Fibroblast of skin of scalp (primary cell): ENCODE measurements around the gene ABCC4.
A peak's percentile ranks its signal among the peaks of the same experiment; 100 is the strongest.
"Not testable (repeated sequence)": the region's sequence is repeated elsewhere in the genome, so short reads cannot be mapped to it uniquely, and the experiment has no call there.

Experiments used
- DNase-seq: peaks from one replicate; pipeline ENCODE4 v3.0.0-alpha.2; 2013

ABCC4 gene

GRCh38 chr13:95298971-95299621 is 2.2 kb downstream of the ABCC4 start:
- DNase-seq, result peak; percentile 32

DNA sequence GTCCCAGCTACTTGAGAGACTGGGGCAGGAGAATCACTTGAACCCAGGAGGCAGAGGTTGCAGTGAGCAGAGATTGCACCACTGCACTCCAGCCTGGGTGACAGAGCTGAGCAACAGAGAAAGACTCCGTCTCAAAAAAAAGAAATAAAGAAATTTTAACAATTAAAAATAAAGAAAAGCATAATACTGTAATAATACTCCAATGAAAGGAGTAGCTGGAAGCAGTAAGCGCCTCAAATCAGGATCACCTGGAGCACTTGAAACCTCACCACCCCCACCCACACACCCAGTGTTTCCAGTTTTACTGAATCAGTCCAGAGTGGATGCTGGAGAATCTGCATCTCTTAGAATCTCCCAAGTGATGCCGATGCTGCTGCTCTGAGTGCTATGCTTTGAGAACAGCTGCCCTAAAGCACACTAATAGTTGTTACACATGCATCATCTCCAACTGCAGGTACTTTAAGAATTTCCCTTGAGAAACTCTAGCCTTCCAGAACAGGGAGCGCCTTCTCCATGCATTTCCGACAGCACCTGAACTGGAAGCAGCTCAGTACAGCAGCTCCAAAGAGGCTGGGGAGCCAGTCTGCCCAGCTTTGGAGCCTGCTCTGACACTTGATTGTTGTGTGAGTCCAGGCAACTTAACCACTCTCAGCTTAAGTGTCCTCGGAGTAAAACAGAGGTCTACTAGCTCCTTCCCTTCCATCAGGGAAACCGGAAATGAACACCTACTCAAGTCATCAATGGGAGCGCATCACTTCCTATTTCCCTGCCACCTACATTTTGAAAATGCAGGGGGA is 2.9 kb downstream of the ABCC4 start:
- DNase-seq, result no peak

- no peak for DNase-seq
Measured at GRCh38 chr13:95296326-95296925, 4.8 kb downstream of the ABCC4 start.

GRCh38 chr13:95295026-95295425 is 6.2 kb downstream of the ABCC4 start:
- peak; percentile 28 for DNase-seq

DNA sequence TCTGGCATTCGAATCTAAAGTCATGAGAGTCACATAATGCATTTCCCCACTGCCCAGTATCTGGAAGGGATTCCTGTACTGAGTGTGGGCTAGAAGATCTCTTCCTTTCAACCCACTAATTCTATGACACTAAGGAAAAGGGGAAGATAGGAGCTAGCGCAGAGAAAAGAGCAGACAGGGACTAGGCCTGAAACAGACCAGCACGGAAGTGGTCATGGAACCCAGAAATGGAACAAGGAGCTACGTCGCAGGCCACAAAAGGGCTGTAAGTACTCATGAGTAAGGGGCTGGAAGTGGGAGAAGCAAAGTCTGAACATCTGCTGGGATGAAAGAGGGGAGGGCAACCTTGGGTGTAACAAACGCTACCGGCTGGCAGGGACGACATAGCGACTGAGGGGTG is 8.6 kb downstream of the ABCC4 start:
- DNase-seq, result no peak

DNA sequence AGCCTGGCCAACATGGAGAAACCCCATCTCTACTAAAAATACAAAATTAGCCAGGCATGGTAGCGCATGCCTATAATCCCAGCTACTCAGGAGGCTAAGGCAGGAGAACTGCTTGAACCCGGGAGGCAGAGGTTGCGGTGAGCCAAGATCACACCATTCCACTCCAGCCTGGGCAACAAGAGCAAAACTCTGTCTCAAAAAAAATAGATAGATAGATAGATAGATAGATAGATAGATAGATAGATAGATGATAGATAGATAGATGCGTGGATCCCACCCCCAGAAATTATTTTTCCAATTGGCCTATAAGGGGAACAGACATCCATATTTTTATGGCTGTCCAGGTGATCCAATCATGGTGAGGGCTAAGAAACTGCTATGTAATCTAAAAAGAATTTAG is 11.3 kb downstream of the ABCC4 start:
- DNase-seq, result not testable (repeated sequence)

- DNase-seq, result no peak
Measured at GRCh38 chr13:95289020-95289444, 12.2 kb downstream of the ABCC4 start.

- DNase-seq, result no peak
Measured at GRCh38 chr13:95284436-95284835, 16.8 kb downstream of the ABCC4 start.

DNA sequence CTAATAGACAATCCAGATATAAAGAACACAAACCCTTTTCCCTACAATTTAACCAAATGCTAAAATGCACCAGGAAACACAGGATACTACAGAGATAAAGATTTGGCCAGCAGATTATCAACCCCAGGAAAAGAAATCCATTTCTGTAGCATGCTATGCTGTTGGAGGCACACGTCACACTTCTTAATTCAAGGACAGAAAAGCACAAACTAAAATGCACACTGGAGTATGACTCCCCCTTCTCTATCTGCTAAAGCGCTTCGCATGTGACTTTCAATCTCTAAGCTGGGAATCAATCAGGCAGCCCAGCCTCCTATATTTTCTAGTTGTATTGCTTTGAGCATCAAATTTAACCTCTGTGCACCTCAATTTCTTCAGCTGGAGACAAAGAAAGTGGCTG is 22.2 kb downstream of the ABCC4 start:
- no peak for DNase-seq

GRCh38 chr13:95276037-95276505 is 25.2 kb downstream of the ABCC4 start:
- no peak for DNase-seq

GRCh38 chr13:95275322-95276036 is 25.8 kb downstream of the ABCC4 start:
- DNase-seq, result peak; percentile 67

DNA sequence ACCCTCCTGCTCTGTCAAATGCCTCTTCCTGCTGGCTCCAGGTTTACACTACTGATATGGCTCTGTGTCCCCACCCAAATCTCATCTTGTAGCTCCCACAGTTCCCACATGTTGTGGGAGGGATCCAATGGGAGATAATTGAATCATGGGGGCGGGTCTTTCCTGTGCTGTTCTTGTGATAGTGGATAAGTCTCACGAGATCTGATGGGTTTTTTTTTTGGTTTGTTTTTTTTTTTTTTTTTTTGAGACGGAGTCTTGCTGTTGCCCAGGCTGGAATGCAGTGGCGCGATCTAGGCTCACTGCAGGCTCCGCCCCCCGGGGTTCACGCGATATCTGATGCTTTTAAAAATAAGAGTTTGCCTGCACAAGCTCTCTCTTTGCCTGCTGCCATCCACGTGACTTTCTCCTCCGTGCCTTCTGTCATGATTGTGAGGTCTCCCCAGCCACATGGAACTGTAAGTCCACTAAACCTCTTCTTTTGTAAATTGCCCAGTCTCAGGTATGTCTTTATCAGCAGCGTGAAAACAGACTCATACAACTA is 27.6 kb downstream of the ABCC4 start:
- not testable (repeated sequence) for DNase-seq

DNA sequence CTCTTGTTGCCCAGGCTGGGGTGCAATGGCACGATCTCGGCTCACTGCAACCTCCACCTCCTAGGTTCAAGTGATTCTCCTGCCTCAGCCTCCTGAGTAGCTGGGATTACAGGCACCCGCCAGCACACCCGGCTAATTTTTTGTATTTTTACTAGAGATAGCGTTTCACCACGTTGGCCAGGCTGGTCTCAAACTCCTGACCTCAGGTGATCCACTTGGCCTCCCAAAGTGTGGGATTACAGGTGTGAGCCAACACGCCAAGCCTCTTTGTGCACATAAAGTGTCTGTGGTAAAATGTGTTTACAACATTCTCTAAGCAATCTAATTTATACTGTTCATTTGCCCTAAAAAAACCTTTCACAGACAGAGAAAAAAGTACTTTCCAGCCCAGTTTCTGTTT is 29.2 kb downstream of the ABCC4 start:
- DNase-seq, result not testable (repeated sequence)

- DNase-seq, result no peak
Measured at GRCh38 chr13:95269756-95270155, 31.5 kb downstream of the ABCC4 start.

- not testable (repeated sequence) for DNase-seq
Measured at GRCh38 chr13:95268343-95269065, 32.7 kb downstream of the ABCC4 start.

DNA sequence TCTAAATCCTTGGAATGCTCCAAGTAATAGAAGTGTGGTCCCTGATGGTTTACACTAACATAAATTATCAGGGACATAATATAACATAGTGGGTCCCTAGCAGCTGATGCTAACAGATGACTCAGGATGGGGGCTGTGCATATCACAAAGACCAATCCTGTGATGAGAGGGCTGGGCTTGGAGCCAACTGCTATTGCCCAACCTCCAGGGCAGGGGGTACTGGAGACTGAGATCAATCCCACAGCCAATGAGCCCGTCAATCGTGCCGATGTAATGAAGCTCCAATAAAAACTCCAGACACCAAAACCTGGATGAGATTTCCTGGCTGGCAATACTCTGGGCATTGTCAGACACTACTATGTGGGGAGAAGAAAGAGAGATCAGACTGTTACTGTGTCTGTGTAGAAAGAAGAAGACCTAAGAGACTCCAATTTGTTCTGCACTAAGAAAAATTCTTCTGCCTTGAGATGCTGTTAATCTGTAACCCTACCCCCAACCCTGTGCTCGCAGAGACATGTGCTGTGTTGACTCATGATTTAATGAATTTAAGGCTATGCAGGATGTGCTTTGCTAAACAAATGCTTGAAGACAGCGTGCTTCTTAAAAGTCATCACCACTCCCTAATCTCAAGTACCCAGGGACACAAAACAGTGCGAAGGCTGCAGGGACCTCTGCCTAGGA is 33.4 kb downstream of the ABCC4 start:
- peak; percentile 94 for DNase-seq

- no peak for DNase-seq
Measured at GRCh38 chr13:95264225-95264624, 37.0 kb downstream of the ABCC4 start.

DNA sequence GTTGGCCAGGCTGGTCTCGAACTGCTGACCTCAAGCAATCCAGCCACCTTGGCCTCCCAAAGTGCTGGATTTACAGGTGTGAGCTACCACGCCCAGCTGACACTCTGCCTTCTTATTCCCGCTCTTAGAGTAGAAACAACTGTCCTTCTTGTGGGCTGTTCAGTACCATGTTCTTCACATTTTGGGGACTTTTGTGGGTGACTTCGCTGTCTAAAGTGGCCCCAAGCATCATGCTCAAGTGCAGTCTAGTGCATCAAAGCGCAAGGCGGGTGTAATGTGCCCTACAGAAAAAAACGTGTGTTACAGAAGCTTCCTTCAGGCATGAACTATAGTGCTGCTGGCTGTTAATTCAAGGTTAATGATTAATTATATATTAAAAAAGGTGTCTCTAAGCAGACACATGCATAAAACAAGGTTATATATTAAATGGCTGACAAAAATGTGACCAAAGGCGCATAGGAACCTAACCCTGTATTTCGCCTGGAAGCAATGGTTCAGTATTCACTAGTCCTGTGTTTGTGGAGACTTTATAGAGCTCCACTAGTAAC is 38.3 kb downstream of the ABCC4 start:
- no peak for DNase-seq

DNA sequence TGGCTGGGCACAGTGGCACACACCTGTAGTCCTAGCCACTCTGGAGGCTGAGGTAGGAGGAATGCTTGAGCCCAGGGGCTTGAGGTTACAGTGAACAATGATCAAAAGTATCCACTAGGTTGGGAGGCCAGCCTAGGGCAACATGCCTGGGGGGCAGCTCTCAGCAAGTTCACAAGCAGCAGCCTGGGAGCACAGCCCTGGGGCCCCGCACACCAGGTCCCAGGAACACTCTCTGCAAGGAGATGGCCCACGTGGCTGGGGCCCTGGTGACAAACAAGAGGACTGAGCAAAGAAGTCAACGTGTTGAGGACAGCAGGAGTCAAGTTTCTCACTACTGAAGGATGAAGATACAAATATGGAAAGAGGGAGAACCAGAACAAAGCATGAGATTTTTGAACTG is 39.3 kb downstream of the ABCC4 start:
- DNase-seq, result no peak

- no peak for DNase-seq
Measured at GRCh38 chr13:95260031-95260525, 41.2 kb downstream of the ABCC4 start.
